ENCODE measurements around the gene NOX5. TPM values are rescaled to one million over a fixed set of nuclear protein-coding genes. Genes with fewer than 3 reads are reported as not detected.

The NOX5 gene
- total RNA-seq, 4 donors from 2014 or later: 1.6 TPM; not detected in 3

DNA sequence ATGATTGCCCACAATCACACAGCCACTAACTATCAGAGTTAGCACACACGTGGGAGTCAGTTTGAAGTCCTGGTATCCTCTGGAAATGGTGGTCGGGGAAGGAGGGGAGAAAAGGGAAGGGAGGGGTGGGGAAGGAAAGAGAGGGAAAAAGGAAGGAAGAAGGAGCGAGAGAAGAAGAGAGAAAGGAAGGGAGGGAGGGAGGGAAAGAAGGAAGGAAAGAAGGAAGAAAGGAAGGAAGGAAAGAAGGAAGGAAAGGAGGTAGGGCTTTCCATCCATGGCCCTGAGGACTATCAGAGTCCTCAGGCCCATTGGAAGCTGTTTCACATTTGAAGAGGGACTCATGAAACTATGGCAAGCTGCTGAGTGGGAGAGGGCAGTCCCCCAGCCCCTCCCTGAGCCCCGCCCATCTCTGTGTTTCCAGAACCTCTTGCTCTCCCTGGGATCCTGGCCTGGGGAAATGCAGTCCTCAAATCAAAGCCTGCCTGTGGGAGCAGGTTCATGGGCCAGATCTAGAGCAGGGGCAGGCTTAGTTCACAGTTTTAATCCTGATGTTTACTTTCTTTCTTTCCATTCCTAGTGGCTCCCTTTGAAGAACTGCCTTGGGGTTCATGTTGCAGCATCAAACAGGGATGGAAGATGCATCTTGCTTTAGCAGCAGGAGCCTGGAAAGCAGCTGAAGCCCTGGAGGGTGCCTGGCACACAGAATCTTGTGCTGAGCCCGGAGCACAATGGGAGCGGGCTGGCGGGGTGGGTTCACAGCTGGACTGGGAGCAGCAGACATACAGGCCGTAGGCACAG is 79.8 kb downstream of the NOX5 start:
- H3K4me1 ChIP-seq: peaks cover 27% of the 10 kb centered on the region
- TF ChIP-seq EP300 (IDR thresholded peaks at IDR 0.05) (no peak), POLR2AphosphoS5 (IDR thresholded peaks at IDR 0.05) (no peak), POLR2A (IDR thresholded peaks at IDR 0.05) (no peak)
- TF ChIP-seq, protein P1, sequence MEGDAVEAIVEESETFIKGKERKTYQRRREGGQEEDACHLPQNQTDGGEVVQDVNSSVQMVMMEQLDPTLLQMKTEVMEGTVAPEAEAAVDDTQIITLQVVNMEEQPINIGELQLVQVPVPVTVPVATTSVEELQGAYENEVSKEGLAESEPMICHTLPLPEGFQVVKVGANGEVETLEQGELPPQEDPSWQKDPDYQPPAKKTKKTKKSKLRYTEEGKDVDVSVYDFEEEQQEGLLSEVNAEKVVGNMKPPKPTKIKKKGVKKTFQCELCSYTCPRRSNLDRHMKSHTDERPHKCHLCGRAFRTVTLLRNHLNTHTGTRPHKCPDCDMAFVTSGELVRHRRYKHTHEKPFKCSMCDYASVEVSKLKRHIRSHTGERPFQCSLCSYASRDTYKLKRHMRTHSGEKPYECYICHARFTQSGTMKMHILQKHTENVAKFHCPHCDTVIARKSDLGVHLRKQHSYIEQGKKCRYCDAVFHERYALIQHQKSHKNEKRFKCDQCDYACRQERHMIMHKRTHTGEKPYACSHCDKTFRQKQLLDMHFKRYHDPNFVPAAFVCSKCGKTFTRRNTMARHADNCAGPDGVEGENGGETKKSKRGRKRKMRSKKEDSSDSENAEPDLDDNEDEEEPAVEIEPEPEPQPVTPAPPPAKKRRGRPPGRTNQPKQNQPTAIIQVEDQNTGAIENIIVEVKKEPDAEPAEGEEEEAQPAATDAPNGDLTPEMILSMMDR (IDR thresholded peaks at IDR 0.05): no peak
- H3K27ac ChIP-seq: no peak overlapping the region
- no peak overlapping the region for H3K4me3 ChIP-seq
- no peaks in the 10 kb centered on the region for H3K27me3 ChIP-seq
- WGBS: 46% methylated on average over 8 of the region's 8 CpGs
- H3K9me3 ChIP-seq: no peaks in the 10 kb centered on the region
- no peak for DNase-seq (ENCODE audit: low spot score in 2 of 2)
- no peaks in the 10 kb centered on the region for H3K36me3 ChIP-seq

DNA sequence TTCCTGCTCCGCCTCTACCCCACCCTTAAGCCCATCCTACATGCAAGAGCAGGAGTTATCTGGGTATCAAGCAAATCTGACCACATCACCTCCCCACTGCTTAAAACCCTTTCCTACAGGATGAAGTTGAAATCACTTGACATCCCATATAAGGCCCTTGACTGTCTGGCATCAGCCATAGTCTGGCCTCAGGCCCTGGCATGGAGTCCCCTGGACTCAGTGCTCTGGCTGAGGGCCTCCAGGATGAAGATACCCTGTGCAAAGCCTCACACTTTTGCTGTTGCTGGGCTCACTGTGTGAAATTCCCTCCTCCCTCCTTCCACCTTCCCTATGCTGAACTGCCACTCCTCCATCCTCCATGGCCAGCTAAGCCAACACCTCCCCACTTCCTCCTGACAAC is 80.8 kb downstream of the NOX5 start:
- no peak for TF ChIP-seq POLR2AphosphoS5 (IDR thresholded peaks at IDR 0.05)
- TF ChIP-seq, protein P1 (IDR thresholded peaks at IDR 0.05): no peak
- no peak for TF ChIP-seq POLR2A (IDR thresholded peaks at IDR 0.05)
- no peak for TF ChIP-seq EP300 (IDR thresholded peaks at IDR 0.05)
- Histone ChIP-seq H3K4me3 (no peak overlapping the region), H3K27me3 (no peaks in the 10 kb centered on the region), H3K27ac (no peak overlapping the region), H3K36me3 (no peaks in the 10 kb centered on the region), H3K9me3 (no peaks in the 10 kb centered on the region), H3K4me1 (peaks cover 26% of the 10 kb centered on the region)
- WGBS: 95% methylated on average over 1 of the region's 1 CpG
- DNase-seq (ENCODE audit: low spot score in 2 of 2): no peak

DNA sequence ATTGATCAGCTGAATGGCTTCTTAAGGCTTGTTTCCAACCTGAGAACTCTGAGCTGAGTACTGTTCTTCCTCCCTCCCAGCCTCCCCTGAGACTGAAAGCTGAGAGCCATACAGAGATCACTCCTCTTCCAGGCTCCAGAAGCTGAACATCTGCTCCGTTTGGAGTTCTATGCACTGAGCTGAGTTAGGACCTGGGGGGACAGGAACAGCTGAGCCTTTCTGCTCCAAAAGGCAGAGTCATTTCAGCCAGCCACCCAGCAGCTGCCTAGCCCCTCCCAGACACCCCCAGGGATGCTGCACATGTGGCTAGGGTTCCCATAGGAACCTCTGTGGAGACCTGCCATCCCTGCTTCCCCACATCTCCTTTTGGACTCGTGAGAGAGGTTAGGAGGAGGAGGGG is 81.7 kb downstream of the NOX5 start:
- 47% methylated on average over 1 of the region's 2 CpGs for WGBS
- Histone ChIP-seq H3K4me3 (no peak overlapping the region), H3K9me3 (no peaks in the 10 kb centered on the region), H3K27me3 (no peaks in the 10 kb centered on the region), H3K36me3 (no peaks in the 10 kb centered on the region), H3K4me1 (peaks cover 22% of the 10 kb centered on the region), H3K27ac (no peak overlapping the region)
- TF ChIP-seq, protein P1 (IDR thresholded peaks at IDR 0.05): no peak
- TF ChIP-seq EP300 (IDR thresholded peaks at IDR 0.05): no peak
- TF ChIP-seq POLR2AphosphoS5 (IDR thresholded peaks at IDR 0.05): no peak
- no peak for TF ChIP-seq POLR2A (IDR thresholded peaks at IDR 0.05)
- no peak for DNase-seq (ENCODE audit: low spot score in 2 of 2)

DNA sequence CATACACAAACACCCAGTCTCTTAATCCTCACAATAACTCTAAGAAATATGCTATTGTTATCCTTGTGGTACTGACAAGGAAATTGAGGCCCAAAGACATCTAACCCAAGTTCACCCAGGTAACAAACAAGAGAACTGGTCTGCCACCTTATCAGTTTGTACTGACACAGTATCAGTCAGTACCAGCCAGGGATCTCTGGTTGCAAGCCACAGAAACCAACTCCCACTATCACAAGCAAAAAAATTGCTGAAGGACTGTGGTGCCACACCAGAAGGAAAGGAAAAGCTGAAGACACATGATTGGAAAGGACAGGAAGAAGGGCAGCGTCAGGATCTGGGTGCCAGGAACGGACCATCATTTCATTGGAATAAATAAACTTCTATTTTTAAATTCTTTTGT is 82.1 kb downstream of the NOX5 start:
- H3K9me3 ChIP-seq: no peaks in the 10 kb centered on the region
- H3K4me3 ChIP-seq: no peak overlapping the region
- H3K4me1 ChIP-seq: peaks cover 20% of the 10 kb centered on the region
- no peak for TF ChIP-seq POLR2A (IDR thresholded peaks at IDR 0.05)
- TF ChIP-seq POLR2AphosphoS5 (IDR thresholded peaks at IDR 0.05): no peak
- TF ChIP-seq, protein P1 (IDR thresholded peaks at IDR 0.05): no peak
- no peak for TF ChIP-seq EP300 (IDR thresholded peaks at IDR 0.05)
- H3K27ac ChIP-seq: no peak overlapping the region
- no peaks in the 10 kb centered on the region for H3K27me3 ChIP-seq
- H3K36me3 ChIP-seq: no peaks in the 10 kb centered on the region
- WGBS: 63% methylated on average over 2 of the region's 2 CpGs
- DNase-seq (ENCODE audit: low spot score in 2 of 2): no peak

DNA sequence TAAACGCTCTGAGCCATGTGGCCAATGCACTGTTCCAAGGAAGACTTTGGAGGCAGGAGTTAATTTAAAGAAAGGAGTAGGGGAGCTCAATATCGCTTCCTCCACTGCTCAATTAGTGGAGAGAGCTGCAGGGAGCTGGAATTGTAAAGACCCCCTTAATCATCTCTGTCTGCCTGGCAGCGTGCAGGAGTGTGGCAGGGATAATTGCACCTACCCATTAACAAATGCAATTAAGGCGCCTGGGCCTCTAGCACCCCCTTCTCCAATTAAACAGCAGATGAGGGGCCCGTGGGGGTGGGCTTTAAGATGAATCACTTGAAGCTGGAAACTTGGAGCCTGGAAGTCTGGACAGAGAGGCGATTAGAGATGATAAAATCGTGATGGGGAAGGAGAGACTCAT is 84.3 kb downstream of the NOX5 start:
- no peak overlapping the region for H3K27ac ChIP-seq
- H3K4me3 ChIP-seq: no peak overlapping the region
- no peak for TF ChIP-seq POLR2A (IDR thresholded peaks at IDR 0.05)
- TF ChIP-seq, protein P1 (IDR thresholded peaks at IDR 0.05): no peak
- no peak for TF ChIP-seq POLR2AphosphoS5 (IDR thresholded peaks at IDR 0.05)
- no peak for TF ChIP-seq EP300 (IDR thresholded peaks at IDR 0.05)
- DNase-seq (ENCODE audit: low spot score in 2 of 2): no peak
- no peaks in the 10 kb centered on the region for H3K36me3 ChIP-seq
- peaks cover 17% of the 10 kb centered on the region for H3K4me1 ChIP-seq
- no peaks in the 10 kb centered on the region for H3K27me3 ChIP-seq
- no peaks in the 10 kb centered on the region for H3K9me3 ChIP-seq
- 84% methylated on average over 7 of the region's 7 CpGs for WGBS
